Measurements from ENCODE around the gene SLC2A4RG. TPM values are rescaled to one million over a fixed set of nuclear protein-coding genes. Genes with fewer than 3 reads are reported as not detected.

The SLC2A4RG gene
- total and polyA plus RNA-seq, 2 of the 13 experiments (the other 11 are each of a cell fraction or from before 2014, with no cell fraction given), result 91.4 to 95.9 TPM

- intact Hi-C loops (cut with micrococcal nuclease; ENCODE audit: unreplicated experiment), result no loop called here
- BruUV-seq (replicated peaks), result no TSS peak
- H4K20me1 ChIP-seq (ENCODE audit: insufficient read depth, low read length), result no peaks in the 10 kb centered on the region
These were observed 27.3 kb downstream of the SLC2A4RG start for GRCh38 chr20:63766695-63767426.

More at GRCh38 chr20:63766695-63767426, 27.3 kb downstream of the SLC2A4RG start:
- ATAC-seq, result no peak
- no peaks in the 10 kb centered on the region for H3K79me2 ChIP-seq (ENCODE audit: insufficient read depth, low read length)
- no peak for FAIRE-seq
- WGBS (ENCODE audit: low lambda C conversion rate), result 93% methylated on average over 38 of the region's 38 CpGs
- TF ChIP-seq, protein P1, sequence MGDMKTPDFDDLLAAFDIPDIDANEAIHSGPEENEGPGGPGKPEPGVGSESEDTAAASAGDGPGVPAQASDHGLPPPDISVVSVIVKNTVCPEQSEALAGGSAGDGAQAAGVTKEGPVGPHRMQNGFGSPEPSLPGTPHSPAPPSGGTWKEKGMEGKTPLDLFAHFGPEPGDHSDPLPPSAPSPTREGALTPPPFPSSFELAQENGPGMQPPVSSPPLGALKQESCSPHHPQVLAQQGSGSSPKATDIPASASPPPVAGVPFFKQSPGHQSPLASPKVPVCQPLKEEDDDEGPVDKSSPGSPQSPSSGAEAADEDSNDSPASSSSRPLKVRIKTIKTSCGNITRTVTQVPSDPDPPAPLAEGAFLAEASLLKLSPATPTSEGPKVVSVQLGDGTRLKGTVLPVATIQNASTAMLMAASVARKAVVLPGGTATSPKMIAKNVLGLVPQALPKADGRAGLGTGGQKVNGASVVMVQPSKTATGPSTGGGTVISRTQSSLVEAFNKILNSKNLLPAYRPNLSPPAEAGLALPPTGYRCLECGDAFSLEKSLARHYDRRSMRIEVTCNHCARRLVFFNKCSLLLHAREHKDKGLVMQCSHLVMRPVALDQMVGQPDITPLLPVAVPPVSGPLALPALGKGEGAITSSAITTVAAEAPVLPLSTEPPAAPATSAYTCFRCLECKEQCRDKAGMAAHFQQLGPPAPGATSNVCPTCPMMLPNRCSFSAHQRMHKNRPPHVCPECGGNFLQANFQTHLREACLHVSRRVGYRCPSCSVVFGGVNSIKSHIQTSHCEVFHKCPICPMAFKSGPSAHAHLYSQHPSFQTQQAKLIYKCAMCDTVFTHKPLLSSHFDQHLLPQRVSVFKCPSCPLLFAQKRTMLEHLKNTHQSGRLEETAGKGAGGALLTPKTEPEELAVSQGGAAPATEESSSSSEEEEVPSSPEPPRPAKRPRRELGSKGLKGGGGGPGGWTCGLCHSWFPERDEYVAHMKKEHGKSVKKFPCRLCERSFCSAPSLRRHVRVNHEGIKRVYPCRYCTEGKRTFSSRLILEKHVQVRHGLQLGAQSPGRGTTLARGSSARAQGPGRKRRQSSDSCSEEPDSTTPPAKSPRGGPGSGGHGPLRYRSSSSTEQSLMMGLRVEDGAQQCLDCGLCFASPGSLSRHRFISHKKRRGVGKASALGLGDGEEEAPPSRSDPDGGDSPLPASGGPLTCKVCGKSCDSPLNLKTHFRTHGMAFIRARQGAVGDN (CRISPR knock-in tag; IDR thresholded peaks at IDR 0.05), result 0 out of 2 replicates have a peak, but pooled peaks have one; percentile 7
- TF ChIP-seq MAF1 (CRISPR knock-in tag; IDR thresholded peaks at IDR 0.05; ENCODE audit: borderline replicate concordance), result no peak
- peaks cover 17% of the 10 kb centered on the region for H3K4me1 ChIP-seq (ENCODE audit: insufficient read depth, low read length)
- no peak overlapping the region for H2AFZ ChIP-seq (ENCODE audit: low read length)
- no peaks in the 10 kb centered on the region for H3K27me3 ChIP-seq (ENCODE audit: control insufficient read depth in 1 of 2, insufficient read depth in 2 of 2, low read length in 2 of 2)
- no peaks in the 10 kb centered on the region for H3K36me3 ChIP-seq (replicated peaks in 1 of 2; ENCODE audit: control insufficient read depth in 1 of 2, insufficient read depth in 2 of 2, low read length in 2 of 2)
- DNase-seq (ENCODE audit: low spot score), result no peak
- H3K4me2 ChIP-seq (ENCODE audit: low read depth, low read length), result no peak overlapping the region
- ChIA-PET CTCF (ENCODE audit: low intra/inter-chr PET ratio, low total read pairs) (no interaction called here), POLR2A (interaction anchor here (0.7 kb wide), 1 partner anchor 58 kb away, joined by 4 read pairs; no protein-coding TSS in a partner anchor)
- in situ Hi-C loops (cut with HindIII; ENCODE audit: extremely low pct_ligation_motif_present, low pct_unique_long_range_greater_than_20kb), result no loop called here
- H3K4me3 ChIP-seq (replicated peaks in 1 of 3; ENCODE audit: insufficient read depth in 1 of 3, low read depth in 2 of 3, low read length in 3 of 3), result no peak overlapping the region
- H3K9ac ChIP-seq (ENCODE audit: insufficient read depth, low read depth, low read length), result no peak overlapping the region
- H3K27ac ChIP-seq (ENCODE audit: extremely low read length, insufficient read depth, low read length), result no peak overlapping the region
- no peaks in the 10 kb centered on the region for H3K9me3 ChIP-seq (ENCODE audit: low read length)

Measured in HepG2 (cell line).